Endodermal cell (in vitro differentiated cells): ENCODE data around the gene TMEM176A. TPM values are rescaled to one million over a fixed set of nuclear protein-coding genes. Genes with fewer than 3 reads are reported as not detected.

Experiments used
- DNase-seq: peaks from one replicate; pipeline ENCODE4 v3.0.0-alpha.2; 2017
- H3K27ac ChIP-seq: 2 replicates; pipeline ENCODE4 v1.5.1; 2013; ENCODE audit warnings: mild to moderate bottlenecking, low read depth, low read length, moderate library complexity
- H3K27me3 ChIP-seq: 2 replicates; pipeline ENCODE4 v1.6.1; 2013; ENCODE audit warnings: mild to moderate bottlenecking, low read length, moderate library complexity; ENCODE audit not compliant: insufficient read depth, control insufficient read depth, poor library complexity, severe bottlenecking
- H3K36me3 ChIP-seq: 2 replicates; pipeline ENCODE4 v1.7.0; 2013; ENCODE audit warnings: mild to moderate bottlenecking, low read length, moderate library complexity; ENCODE audit not compliant: control insufficient read depth, insufficient read depth
- H3K4me1 ChIP-seq: one replicate; pipeline ENCODE4 v1.7.0; 2013; ENCODE audit warnings: low read length; ENCODE audit not compliant: control insufficient read depth, insufficient read depth
- H3K4me3 ChIP-seq: 2 replicates; pipeline ENCODE4 v1.5.1; 2013; ENCODE audit warnings: mild to moderate bottlenecking, low read length, moderate library complexity
- H3K9ac ChIP-seq: 2 replicates; pipeline ENCODE4 v1.6.1; 2013; ENCODE audit warnings: mild to moderate bottlenecking, low read length, moderate library complexity; ENCODE audit not compliant: poor library complexity, severe bottlenecking; ENCODE audit errors: extremely low read depth
- H3K9me3 ChIP-seq: 2 replicates; pipeline ENCODE4 v1.6.1; 2013; ENCODE audit warnings: mild to moderate bottlenecking, low read length, moderate library complexity; ENCODE audit not compliant: control insufficient read depth
- H3K27ac Mint-ChIP-seq: 2 replicates; pipeline ENCODE4 v1.8.0; 2020; ENCODE audit warnings: mixed read lengths
- H3K27me3 Mint-ChIP-seq: 2 replicates; pipeline ENCODE4 v1.8.0; 2021; ENCODE audit warnings: mild to moderate bottlenecking, mixed read lengths; ENCODE audit not compliant: insufficient read depth
- H3K36me3 Mint-ChIP-seq: 2 replicates; pipeline ENCODE4 v1.8.0; 2020; ENCODE audit warnings: low read depth, mixed read lengths
- H3K4me1 Mint-ChIP-seq: 2 replicates; pipeline ENCODE4 v1.8.0; 2020; ENCODE audit warnings: mixed read lengths
- H3K4me3 Mint-ChIP-seq: 2 replicates; pipeline ENCODE4 v1.8.0; 2020; ENCODE audit warnings: mild to moderate bottlenecking, moderate library complexity, mixed read lengths
- H3K9me3 Mint-ChIP-seq: 2 replicates; pipeline ENCODE4 v1.8.0; 2020; ENCODE audit warnings: mild to moderate bottlenecking, mixed read lengths
- WGBS, 2 experiments: methylation state at CpG; one replicate each; pipeline versions ENCODE4 v1.1.5 to v1.1.7; 2013; ENCODE audit warnings: missing lambda C conversion rate in 2 of 2, mixed read lengths in 1 of 2; ENCODE audit not compliant: insufficient coverage in 1 of 2, insufficient read length in 1 of 2; 5-methylcytosine and 5-hydroxymethylcytosine counted together
- total RNA-seq, 2 donors: library from RNA; stranded (reverse); fragmentation: NEBNext Ultra II Directional in 1 of 2; extraction: Animal tissue kit (Norgen Biotek cat#: 25700) in 1 of 2; gene quantifications; 2 replicates in 1 of 2; 3 replicates in 1 of 2; pipeline ENCODE4 v1.2.1, GENCODE V29; 2021
- TF ChIP-seq, protein P1 (sequence below): fragments of 200-600 bp; sonication (generic); conservative IDR thresholded peaks from 2 replicates; pipeline ENCODE4 v1.5.0; 2021; ENCODE audit warnings: antibody characterized with exemption, mild to moderate bottlenecking

The TMEM176A gene
- total RNA-seq, 2 donors from 2014 or later, result not detected

DNA sequence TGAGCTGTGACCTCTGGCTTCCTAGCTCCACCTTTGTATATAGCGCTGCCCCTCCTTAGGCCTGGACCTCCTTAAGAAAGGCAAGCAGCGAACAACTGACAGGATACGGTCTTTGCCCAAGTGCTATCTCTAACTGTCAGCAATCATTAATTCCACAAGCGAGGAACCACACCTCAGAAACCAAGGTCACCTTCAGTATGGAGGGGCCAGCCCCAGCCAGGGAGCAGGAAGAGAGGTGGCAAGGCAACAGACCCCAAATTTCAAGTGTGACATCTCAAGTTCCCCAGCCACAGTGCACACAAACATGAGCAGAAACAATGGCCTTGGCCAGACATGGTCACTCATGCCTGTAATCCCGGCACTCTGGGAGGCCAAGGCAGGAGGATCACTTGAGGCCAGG is 47.0 kb downstream of the TMEM176A start:
- Histone ChIP-seq H3K4me3 (no peak overlapping the region), H3K27me3 (peaks cover 6% of the 10 kb centered on the region), H3K36me3 (no peaks in the 10 kb centered on the region), H3K9ac (no peak overlapping the region), H3K9me3 (no peaks in the 10 kb centered on the region), H3K4me1 (no peaks in the 10 kb centered on the region), H3K27ac (no peak overlapping the region)
- Mint-ChIP-seq H3K4me1 (no peaks in the 10 kb centered on the region), H3K27ac (no peak overlapping the region), H3K9me3 (no peaks in the 10 kb centered on the region), H3K4me3 (no peak overlapping the region), H3K36me3 (no peaks in the 10 kb centered on the region), H3K27me3 (peaks cover 23% of the 10 kb centered on the region)
- 90 to 91% methylated on average over 4 to 5 of the region's 5 CpGs for WGBS, 2 experiments
- TF ChIP-seq, protein P1, sequence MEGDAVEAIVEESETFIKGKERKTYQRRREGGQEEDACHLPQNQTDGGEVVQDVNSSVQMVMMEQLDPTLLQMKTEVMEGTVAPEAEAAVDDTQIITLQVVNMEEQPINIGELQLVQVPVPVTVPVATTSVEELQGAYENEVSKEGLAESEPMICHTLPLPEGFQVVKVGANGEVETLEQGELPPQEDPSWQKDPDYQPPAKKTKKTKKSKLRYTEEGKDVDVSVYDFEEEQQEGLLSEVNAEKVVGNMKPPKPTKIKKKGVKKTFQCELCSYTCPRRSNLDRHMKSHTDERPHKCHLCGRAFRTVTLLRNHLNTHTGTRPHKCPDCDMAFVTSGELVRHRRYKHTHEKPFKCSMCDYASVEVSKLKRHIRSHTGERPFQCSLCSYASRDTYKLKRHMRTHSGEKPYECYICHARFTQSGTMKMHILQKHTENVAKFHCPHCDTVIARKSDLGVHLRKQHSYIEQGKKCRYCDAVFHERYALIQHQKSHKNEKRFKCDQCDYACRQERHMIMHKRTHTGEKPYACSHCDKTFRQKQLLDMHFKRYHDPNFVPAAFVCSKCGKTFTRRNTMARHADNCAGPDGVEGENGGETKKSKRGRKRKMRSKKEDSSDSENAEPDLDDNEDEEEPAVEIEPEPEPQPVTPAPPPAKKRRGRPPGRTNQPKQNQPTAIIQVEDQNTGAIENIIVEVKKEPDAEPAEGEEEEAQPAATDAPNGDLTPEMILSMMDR, result no peak
- DNase-seq, result no peak

DNA sequence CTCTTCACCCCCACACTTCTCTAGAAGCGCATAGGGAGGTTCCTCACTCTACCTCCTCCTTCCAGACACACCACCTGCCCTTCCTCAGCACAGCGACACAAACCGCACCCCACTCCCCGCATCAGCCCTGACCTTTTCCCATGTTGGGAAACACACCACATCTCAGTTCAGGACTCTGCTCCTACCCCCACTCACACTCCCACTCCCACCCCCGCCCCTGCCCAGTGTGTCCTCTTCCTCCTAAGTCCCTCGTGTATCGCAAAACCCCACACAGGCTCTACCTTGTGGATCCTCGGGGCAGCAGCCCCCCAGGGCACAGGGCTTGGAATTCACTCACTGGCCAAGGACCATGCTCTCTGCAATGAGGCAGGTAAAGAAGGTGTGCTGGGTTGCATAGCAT is 47.5 kb downstream of the TMEM176A start:
- H3K36me3 Mint-ChIP-seq, result no peaks in the 10 kb centered on the region
- DNase-seq, result peak; percentile 26
- peaks cover 23% of the 10 kb centered on the region for H3K27me3 Mint-ChIP-seq
- Histone ChIP-seq H3K27me3 (peaks cover 6% of the 10 kb centered on the region), H3K4me1 (no peaks in the 10 kb centered on the region), H3K27ac (no peak overlapping the region), H3K4me3 (no peak overlapping the region), H3K9me3 (no peaks in the 10 kb centered on the region), H3K36me3 (no peaks in the 10 kb centered on the region), H3K9ac (no peak overlapping the region)
- no peak overlapping the region for H3K27ac Mint-ChIP-seq
- H3K4me3 Mint-ChIP-seq, result no peak overlapping the region
- TF ChIP-seq, protein P1, result no peak
- H3K4me1 Mint-ChIP-seq, result no peaks in the 10 kb centered on the region
- WGBS, 2 experiments, result 91 to 96% methylated on average over 4 to 8 of the region's 8 CpGs
- H3K9me3 Mint-ChIP-seq, result no peaks in the 10 kb centered on the region

DNA sequence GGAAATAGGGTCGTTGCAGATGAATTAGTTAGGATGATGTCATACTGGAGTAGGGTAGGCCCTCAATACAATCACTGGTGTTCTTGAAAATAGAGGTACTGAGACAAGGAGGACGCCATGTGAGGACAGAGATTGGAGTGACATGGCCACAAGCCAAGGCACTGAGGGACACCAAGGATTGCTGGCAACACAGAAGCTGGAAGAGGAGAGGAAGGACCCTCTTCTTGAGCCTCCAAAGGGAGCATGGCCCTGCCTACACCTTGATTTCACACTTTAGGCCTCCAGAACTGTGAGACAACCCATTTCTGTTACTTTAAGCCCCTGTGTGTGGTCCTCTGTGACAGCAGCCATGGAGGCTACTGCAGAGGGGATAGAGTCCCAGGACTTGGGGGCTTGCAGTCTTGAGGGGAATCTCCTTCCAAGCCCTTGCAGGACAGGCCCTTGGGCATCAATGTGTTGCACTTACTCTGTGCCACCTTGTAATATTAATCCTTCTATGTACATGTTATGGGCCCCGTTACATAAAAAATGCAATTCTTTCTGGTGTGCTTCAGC is 48.1 kb downstream of the TMEM176A start:
- no peak overlapping the region for H3K4me3 Mint-ChIP-seq
- Histone ChIP-seq H3K9ac (no peak overlapping the region), H3K27ac (no peak overlapping the region), H3K36me3 (no peaks in the 10 kb centered on the region), H3K4me1 (no peaks in the 10 kb centered on the region), H3K27me3 (peaks cover 6% of the 10 kb centered on the region), H3K4me3 (no peak overlapping the region), H3K9me3 (no peaks in the 10 kb centered on the region)
- H3K9me3 Mint-ChIP-seq, result no peaks in the 10 kb centered on the region
- no peak overlapping the region for H3K27ac Mint-ChIP-seq
- TF ChIP-seq, protein P1, result no peak
- no peaks in the 10 kb centered on the region for H3K4me1 Mint-ChIP-seq
- no peaks in the 10 kb centered on the region for H3K36me3 Mint-ChIP-seq
- peaks cover 23% of the 10 kb centered on the region for H3K27me3 Mint-ChIP-seq
- WGBS, 2 experiments, result 84 to 86% methylated on average over 3 of the region's 3 CpGs
- DNase-seq, result peak; percentile 17
